Endothelial cell of umbilical vein (primary cell): ENCODE results near the gene CLDN14.

Experiments used
- CTCF ChIP-seq, 2 donors: IDR thresholded peaks; 1 replicate in 1 of 2; 2 replicates in 1 of 2; pipeline ENCODE4 v1.5.1; 2011; ENCODE audit warnings: low read length in 2 of 2, mild to moderate bottlenecking in 2 of 2, moderate library complexity in 2 of 2, control low read depth in 1 of 2, inconsistent platforms in 1 of 2, low read depth in 1 of 2; ENCODE audit not compliant: insufficient read depth in 1 of 2; ENCODE audit errors: extremely low read depth in 1 of 2
- EZH2 ChIP-seq: IDR thresholded peaks from 2 replicates; pipeline ENCODE4 v1.6.1; 2012; ENCODE audit warnings: borderline replicate concordance, low read depth, mild to moderate bottlenecking, moderate library complexity, low read length, inconsistent platforms; ENCODE audit not compliant: severe bottlenecking
- MAX ChIP-seq: IDR thresholded peaks from 2 replicates; pipeline ENCODE4 v1.6.1; 2011; ENCODE audit not compliant: insufficient read depth, insufficient read length
- MYC ChIP-seq: IDR thresholded peaks from one replicate; pipeline ENCODE4 v1.6.1; 2011; ENCODE audit warnings: mild to moderate bottlenecking, low read depth, low read length
- POLR2A ChIP-seq: IDR thresholded peaks from 2 replicates; pipeline ENCODE4 v1.6.1; 2012; ENCODE audit warnings: low read depth, mild to moderate bottlenecking, control low read depth, low read length
- POLR2AphosphoS5 ChIP-seq: IDR thresholded peaks from 2 replicates; pipeline ENCODE4 v1.6.1; 2012; ENCODE audit warnings: low read depth, mild to moderate bottlenecking, control low read depth, low read length, moderate library complexity; ENCODE audit not compliant: insufficient read depth

- no peak for TF ChIP-seq POLR2AphosphoS5
- no peak for TF ChIP-seq CTCF (IDR thresholded peaks at IDR 0.05; ENCODE audit: extremely low read depth in 1 of 2, insufficient read depth in 1 of 2, low read depth in 1 of 2, low read length in 2 of 2)
- no peak for TF ChIP-seq POLR2A
- TF ChIP-seq EZH2 = no peak
- TF ChIP-seq MAX = no peak
- TF ChIP-seq MYC = no peak
Observed at GRCh38 chr21:36423771-36424433, 56.0 kb downstream of the CLDN14 start.
